PFSK-1 (cell line): ENCODE data around the gene PPM1L.

ENCODE experiments used
- TAF1 ChIP-seq: IDR thresholded peaks from 2 replicates; pipeline ENCODE4 v1.6.1; 2012; ENCODE audit warnings: low read length, control low read depth, borderline replicate concordance; ENCODE audit not compliant: insufficient read depth
- TF ChIP-seq, protein P1 (sequence below), 2 experiments: IDR thresholded peaks; 2 replicates each; pipeline versions ENCODE4 v1.6.1 to v1.8.0; 2011 to 2012; ENCODE audit warnings: low read depth in 2 of 2, low read length in 2 of 2, control low read depth in 1 of 2, inconsistent platforms in 1 of 2, mild to moderate bottlenecking in 1 of 2, moderate library complexity in 1 of 2; ENCODE audit not compliant: insufficient read depth in 1 of 2

DNA sequence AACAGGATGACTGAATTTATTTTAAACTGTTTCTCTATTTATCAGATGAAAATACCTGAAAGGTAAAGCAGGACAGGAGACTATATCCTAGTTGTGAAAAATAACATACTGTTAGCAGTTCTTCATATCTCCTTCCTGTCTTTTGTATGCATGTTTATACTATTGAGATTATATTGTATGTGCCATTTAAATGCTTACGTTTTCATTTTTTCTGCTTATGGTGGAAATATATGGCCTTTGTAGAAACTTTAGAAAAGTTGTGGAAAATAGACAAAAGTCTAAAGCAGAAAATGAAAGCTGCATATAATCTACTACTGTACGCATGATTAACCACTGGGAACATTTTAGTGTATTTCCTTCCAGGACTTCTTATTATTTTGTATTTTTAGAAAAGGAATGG lies 2.1 kb upstream of the PPM1L start:
- TF ChIP-seq, protein P1, sequence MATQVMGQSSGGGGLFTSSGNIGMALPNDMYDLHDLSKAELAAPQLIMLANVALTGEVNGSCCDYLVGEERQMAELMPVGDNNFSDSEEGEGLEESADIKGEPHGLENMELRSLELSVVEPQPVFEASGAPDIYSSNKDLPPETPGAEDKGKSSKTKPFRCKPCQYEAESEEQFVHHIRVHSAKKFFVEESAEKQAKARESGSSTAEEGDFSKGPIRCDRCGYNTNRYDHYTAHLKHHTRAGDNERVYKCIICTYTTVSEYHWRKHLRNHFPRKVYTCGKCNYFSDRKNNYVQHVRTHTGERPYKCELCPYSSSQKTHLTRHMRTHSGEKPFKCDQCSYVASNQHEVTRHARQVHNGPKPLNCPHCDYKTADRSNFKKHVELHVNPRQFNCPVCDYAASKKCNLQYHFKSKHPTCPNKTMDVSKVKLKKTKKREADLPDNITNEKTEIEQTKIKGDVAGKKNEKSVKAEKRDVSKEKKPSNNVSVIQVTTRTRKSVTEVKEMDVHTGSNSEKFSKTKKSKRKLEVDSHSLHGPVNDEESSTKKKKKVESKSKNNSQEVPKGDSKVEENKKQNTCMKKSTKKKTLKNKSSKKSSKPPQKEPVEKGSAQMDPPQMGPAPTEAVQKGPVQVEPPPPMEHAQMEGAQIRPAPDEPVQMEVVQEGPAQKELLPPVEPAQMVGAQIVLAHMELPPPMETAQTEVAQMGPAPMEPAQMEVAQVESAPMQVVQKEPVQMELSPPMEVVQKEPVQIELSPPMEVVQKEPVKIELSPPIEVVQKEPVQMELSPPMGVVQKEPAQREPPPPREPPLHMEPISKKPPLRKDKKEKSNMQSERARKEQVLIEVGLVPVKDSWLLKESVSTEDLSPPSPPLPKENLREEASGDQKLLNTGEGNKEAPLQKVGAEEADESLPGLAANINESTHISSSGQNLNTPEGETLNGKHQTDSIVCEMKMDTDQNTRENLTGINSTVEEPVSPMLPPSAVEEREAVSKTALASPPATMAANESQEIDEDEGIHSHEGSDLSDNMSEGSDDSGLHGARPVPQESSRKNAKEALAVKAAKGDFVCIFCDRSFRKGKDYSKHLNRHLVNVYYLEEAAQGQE (IDR thresholded peaks at IDR 0.05; ENCODE audit: insufficient read depth in 1 of 2, low read depth in 2 of 2, low read length in 2 of 2) = no peak
- TF ChIP-seq TAF1 = no peak
